Activated CD4-positive, alpha-beta T cell treated with anti-CD3 and anti-CD28 coated beads, Interleukin-2, amount 10 ng/mL, durations not matched to agents 24 days and 14 days (primary cell): ENCODE measurements around the gene GPR15. TPM values are rescaled to one million over a fixed set of nuclear protein-coding genes. Genes with fewer than 3 reads are reported as not detected.

Experiments used
- DNase-seq: peaks from one replicate; pipeline ENCODE4 v3.0.0; 2022
- H3K27ac Mint-ChIP-seq: one replicate; pipeline ENCODE4 v1.8.0; 2022; ENCODE audit warnings: mild to moderate bottlenecking, mixed read lengths
- H3K27me3 Mint-ChIP-seq: one replicate; pipeline ENCODE4 v1.8.0; 2022; ENCODE audit warnings: mixed read lengths
- H3K36me3 Mint-ChIP-seq: one replicate; pipeline ENCODE4 v1.8.0; 2022; ENCODE audit warnings: low read depth, mild to moderate bottlenecking, mixed read lengths
- H3K4me1 Mint-ChIP-seq: one replicate; pipeline ENCODE4 v1.8.0; 2021; ENCODE audit warnings: mixed read lengths
- H3K4me3 Mint-ChIP-seq: one replicate; pipeline ENCODE4 v1.8.0; 2022; ENCODE audit warnings: mild to moderate bottlenecking, moderate library complexity, mixed read lengths
- H3K9me3 Mint-ChIP-seq: one replicate; pipeline ENCODE4 v1.8.0; 2021; ENCODE audit warnings: mixed read lengths
- intact Hi-C: fragments of 100-400 bp; cut with micrococcal nuclease; formaldehyde crosslinking; loops from one replicate; pipeline ENCODE4 v1.15.1; 2023
- total RNA-seq: library from RNA; stranded (reverse); gene quantifications from 2 replicates; pipeline ENCODE4 v1.2.3, GENCODE V29; 2022

The GPR15 gene
- total RNA-seq, 1 donor from 2014 or later: 3.6 TPM

- peaks cover 14% of the 10 kb centered on the region for H3K36me3 Mint-ChIP-seq
- no peaks in the 10 kb centered on the region for H3K27me3 Mint-ChIP-seq
- peak; percentile 67 for DNase-seq
- intact Hi-C loops: loop anchor here (1.0 kb wide), 4 partner anchors 10 to 29 kb away; partner anchors contain the start of gene CLDND1
- peak overlapping the region; percentile 84 for H3K27ac Mint-ChIP-seq
- H3K4me1 Mint-ChIP-seq: peaks cover 41% of the 10 kb centered on the region
- peaks cover 1% of the 10 kb centered on the region for H3K9me3 Mint-ChIP-seq
- peak overlapping the region; percentile 59 for H3K4me3 Mint-ChIP-seq
Observed at GRCh38 chr3:98536456-98537017, 4.8 kb downstream of the GPR15 start.

GRCh38 chr3:98540346-98540745 is 8.6 kb downstream of the GPR15 start:
- DNase-seq: peak; percentile 82
- H3K27me3 Mint-ChIP-seq: no peaks in the 10 kb centered on the region

GRCh38 chr3:98541695-98542094 is 9.9 kb downstream of the GPR15 start:
- H3K27ac Mint-ChIP-seq: peak overlapping the region; percentile 83
- H3K36me3 Mint-ChIP-seq: peaks cover 8% of the 10 kb centered on the region
- H3K4me3 Mint-ChIP-seq: peak overlapping the region; percentile 55
- H3K4me1 Mint-ChIP-seq: peaks cover 51% of the 10 kb centered on the region
- peaks cover 8% of the 10 kb centered on the region for H3K9me3 Mint-ChIP-seq
- peak; percentile 69 for DNase-seq
- H3K27me3 Mint-ChIP-seq: no peaks in the 10 kb centered on the region
- intact Hi-C loops: no loop called here

More at GRCh38 chr3:98540346-98540745, 8.6 kb downstream of the GPR15 start:
- peaks cover 50% of the 10 kb centered on the region for H3K4me1 Mint-ChIP-seq
- peaks cover 8% of the 10 kb centered on the region for H3K9me3 Mint-ChIP-seq
- intact Hi-C loops: loop anchor here (1.0 kb wide), 2 partner anchors 18 to 25 kb away; partner anchors contain the start of gene CLDND1
- H3K36me3 Mint-ChIP-seq: peaks cover 8% of the 10 kb centered on the region
- peak overlapping the region; percentile 45 for H3K4me3 Mint-ChIP-seq
- H3K27ac Mint-ChIP-seq: peak overlapping the region; percentile 46

- peaks cover 47% of the 10 kb centered on the region for H3K4me1 Mint-ChIP-seq
- H3K4me3 Mint-ChIP-seq: no peak overlapping the region
- peak; percentile 57 for DNase-seq
- intact Hi-C loops: no loop called here
- H3K27me3 Mint-ChIP-seq: no peaks in the 10 kb centered on the region
- peaks cover 8% of the 10 kb centered on the region for H3K9me3 Mint-ChIP-seq
- H3K27ac Mint-ChIP-seq: no peak overlapping the region
- peaks cover 8% of the 10 kb centered on the region for H3K36me3 Mint-ChIP-seq
Observed at GRCh38 chr3:98542623-98543022, 10.8 kb downstream of the GPR15 start.

- Mint-ChIP-seq H3K9me3 (peaks cover 8% of the 10 kb centered on the region), H3K36me3 (peaks cover 26% of the 10 kb centered on the region), H3K27ac (peak overlapping the region; percentile 94), H3K4me1 (peaks cover 52% of the 10 kb centered on the region), H3K27me3 (no peaks in the 10 kb centered on the region), H3K4me3 (peak overlapping the region; percentile 78)
- intact Hi-C loops: loop anchor here (1.0 kb wide), 2 partner anchors 10 kb away; no protein-coding TSS in a partner anchor
- DNase-seq: peak; percentile 82
Observed at GRCh38 chr3:98545940-98546339, 14.2 kb downstream of the GPR15 start.

GRCh38 chr3:98548544-98548943 is 16.8 kb downstream of the GPR15 start:
- DNase-seq: peak; percentile 51
- H3K4me3 Mint-ChIP-seq: no peak overlapping the region
- no peak overlapping the region for H3K27ac Mint-ChIP-seq
- intact Hi-C loops: no loop called here
- H3K36me3 Mint-ChIP-seq: peaks cover 32% of the 10 kb centered on the region
- H3K4me1 Mint-ChIP-seq: peaks cover 57% of the 10 kb centered on the region
- H3K9me3 Mint-ChIP-seq: no peaks in the 10 kb centered on the region
- no peaks in the 10 kb centered on the region for H3K27me3 Mint-ChIP-seq

GRCh38 chr3:98550833-98551232 is 19.1 kb downstream of the GPR15 start:
- H3K27me3 Mint-ChIP-seq: no peaks in the 10 kb centered on the region
- peak; percentile 56 for DNase-seq
- intact Hi-C loops: no loop called here
- peaks cover 36% of the 10 kb centered on the region for H3K36me3 Mint-ChIP-seq
- H3K9me3 Mint-ChIP-seq: peaks cover 3% of the 10 kb centered on the region
- H3K4me3 Mint-ChIP-seq: no peak overlapping the region
- peak overlapping the region; percentile 18 for H3K27ac Mint-ChIP-seq
- H3K4me1 Mint-ChIP-seq: peaks cover 66% of the 10 kb centered on the region

- Mint-ChIP-seq H3K27me3 (no peaks in the 10 kb centered on the region), H3K4me1 (peaks cover 66% of the 10 kb centered on the region), H3K36me3 (peaks cover 37% of the 10 kb centered on the region), H3K4me3 (no peak overlapping the region), H3K9me3 (peaks cover 3% of the 10 kb centered on the region), H3K27ac (no peak overlapping the region)
- DNase-seq: no peak
- intact Hi-C loops: no loop called here
Observed at GRCh38 chr3:98551236-98551635, 19.5 kb downstream of the GPR15 start.

- H3K27me3 Mint-ChIP-seq: no peaks in the 10 kb centered on the region
- peaks cover 69% of the 10 kb centered on the region for H3K4me1 Mint-ChIP-seq
- peaks cover 3% of the 10 kb centered on the region for H3K9me3 Mint-ChIP-seq
- DNase-seq: peak; percentile 52
- intact Hi-C loops: no loop called here
- peak overlapping the region; percentile 86 for H3K27ac Mint-ChIP-seq
- H3K36me3 Mint-ChIP-seq: peaks cover 37% of the 10 kb centered on the region
- H3K4me3 Mint-ChIP-seq: peak overlapping the region; percentile 72
Observed at GRCh38 chr3:98551754-98552153, 20.0 kb downstream of the GPR15 start.

- Mint-ChIP-seq H3K27ac (peak overlapping the region; percentile 86), H3K27me3 (no peaks in the 10 kb centered on the region), H3K36me3 (peaks cover 37% of the 10 kb centered on the region), H3K4me3 (peak overlapping the region; percentile 72), H3K4me1 (peaks cover 74% of the 10 kb centered on the region), H3K9me3 (peaks cover 3% of the 10 kb centered on the region)
- DNase-seq: peak; percentile 55
- intact Hi-C loops: no loop called here
Observed at GRCh38 chr3:98552232-98553020, 20.6 kb downstream of the GPR15 start.

- peaks cover 36% of the 10 kb centered on the region for H3K36me3 Mint-ChIP-seq
- DNase-seq: peak; percentile 65
- H3K4me1 Mint-ChIP-seq: peaks cover 78% of the 10 kb centered on the region
- peak overlapping the region; percentile 72 for H3K4me3 Mint-ChIP-seq
- H3K9me3 Mint-ChIP-seq: peaks cover 3% of the 10 kb centered on the region
- no peaks in the 10 kb centered on the region for H3K27me3 Mint-ChIP-seq
- H3K27ac Mint-ChIP-seq: peak overlapping the region; percentile 86
- intact Hi-C loops: no loop called here
Observed at GRCh38 chr3:98553021-98553563, 21.3 kb downstream of the GPR15 start.

GRCh38 chr3:98553753-98554152 is 22.0 kb downstream of the GPR15 start:
- Mint-ChIP-seq H3K27ac (peak overlapping the region; percentile 90), H3K4me1 (peaks cover 78% of the 10 kb centered on the region), H3K36me3 (peaks cover 31% of the 10 kb centered on the region), H3K27me3 (no peaks in the 10 kb centered on the region), H3K4me3 (peak overlapping the region; percentile 80), H3K9me3 (peaks cover 3% of the 10 kb centered on the region)
- peak; percentile 60 for DNase-seq
- intact Hi-C loops: no loop called here

GRCh38 chr3:98554580-98554979 is 22.8 kb downstream of the GPR15 start:
- H3K36me3 Mint-ChIP-seq: peaks cover 26% of the 10 kb centered on the region
- intact Hi-C loops: no loop called here
- no peaks in the 10 kb centered on the region for H3K27me3 Mint-ChIP-seq
- H3K9me3 Mint-ChIP-seq: peaks cover 3% of the 10 kb centered on the region
- peak overlapping the region; percentile 80 for H3K4me3 Mint-ChIP-seq
- H3K4me1 Mint-ChIP-seq: peaks cover 81% of the 10 kb centered on the region
- H3K27ac Mint-ChIP-seq: peak overlapping the region; percentile 93
- DNase-seq: peak; percentile 53

- Mint-ChIP-seq H3K4me1 (peaks cover 77% of the 10 kb centered on the region), H3K27me3 (no peaks in the 10 kb centered on the region), H3K36me3 (peaks cover 22% of the 10 kb centered on the region), H3K9me3 (peaks cover 3% of the 10 kb centered on the region), H3K27ac (peak overlapping the region; percentile 93), H3K4me3 (peak overlapping the region; percentile 80)
- DNase-seq: peak; percentile 54
- intact Hi-C loops: loop anchor here (5.0 kb wide), 1 partner anchor 573 kb away; no protein-coding TSS in a partner anchor
Observed at GRCh38 chr3:98555025-98555379, 23.2 kb downstream of the GPR15 start.
